HG03457 (cell line): Measurements from ENCODE around the gene PDGFRA.

Experiments
- ATAC-seq: cut with Tn5 transposase; IDR thresholded peaks from one replicate; pipeline ENCODE4 v1.9.1; 2021; ENCODE audit warnings: moderate number of reproducible peaks; ENCODE audit not compliant: unreplicated experiment

The PDGFRA gene

GRCh38 chr4:54228961-54229501, at the start of gene PDGFRA:
PDGFRA (plus strand) TSS chr4:54229293; CDS start chr4:54258769, 29,476 bp downstream.
- ATAC-seq = no peak

- ATAC-seq = no peak
Measured at GRCh38 chr4:54184581-54184980, 44.5 kb upstream of the PDGFRA start.

GRCh38 chr4:54185044-54185780, 43.9 kb upstream of the PDGFRA start:
- no peak for ATAC-seq

- no peak for ATAC-seq
Measured at GRCh38 chr4:54185866-54186265, 43.2 kb upstream of the PDGFRA start.

GRCh38 chr4:54186371-54186770, 42.7 kb upstream of the PDGFRA start:
- ATAC-seq = no peak

- ATAC-seq = no peak
Measured at GRCh38 chr4:54187148-54187547, 41.9 kb upstream of the PDGFRA start.

GRCh38 chr4:54189140-54189539, 40.0 kb upstream of the PDGFRA start:
- ATAC-seq = no peak

- ATAC-seq = no peak
Measured at GRCh38 chr4:54192811-54193210, 36.3 kb upstream of the PDGFRA start.

- ATAC-seq = no peak
Measured at GRCh38 chr4:54197926-54198325, 31.2 kb upstream of the PDGFRA start.

- ATAC-seq = no peak
Measured at GRCh38 chr4:54199919-54200318, 29.2 kb upstream of the PDGFRA start.

- no peak for ATAC-seq
Measured at GRCh38 chr4:54209617-54210016, 19.5 kb upstream of the PDGFRA start.

- ATAC-seq = no peak
Measured at GRCh38 chr4:54213001-54213400, 16.1 kb upstream of the PDGFRA start.

- ATAC-seq = no peak
Measured at GRCh38 chr4:54213761-54214160, 15.3 kb upstream of the PDGFRA start.

GRCh38 chr4:54215379-54216077, 13.6 kb upstream of the PDGFRA start:
- no peak for ATAC-seq

GRCh38 chr4:54217642-54218495, 11.2 kb upstream of the PDGFRA start:
- no peak for ATAC-seq

- ATAC-seq = no peak
Measured at GRCh38 chr4:54218736-54219135, 10.4 kb upstream of the PDGFRA start.

GRCh38 chr4:54224996-54225597, 4.0 kb upstream of the PDGFRA start:
- no peak for ATAC-seq

GRCh38 chr4:54225598-54226403, 3.3 kb upstream of the PDGFRA start:
- ATAC-seq = no peak

GRCh38 chr4:54226404-54227255, 2.5 kb upstream of the PDGFRA start:
- no peak for ATAC-seq
